HEK293T (cell line): ENCODE measurements around the gene CLEC4F.

Experiments
- ARNT ChIP-seq: fragments of 450-650 bp; IDR thresholded peaks from 2 replicates; pipeline ENCODE4 v1.6.1; 2017; ENCODE audit warnings: mild to moderate bottlenecking
- FOXA1 ChIP-seq: fragments of 450-650 bp; IDR thresholded peaks from 2 replicates; pipeline ENCODE4 v1.6.1; 2016; ENCODE audit warnings: mild to moderate bottlenecking
- L3MBTL2 ChIP-seq: fragments of 450-650 bp; conservative IDR thresholded peaks from 2 replicates; pipeline ENCODE4 v1.6.1; 2016; ENCODE audit warnings: mild to moderate bottlenecking
- SP1 ChIP-seq: fragments of 450-650 bp; IDR thresholded peaks from 2 replicates; pipeline ENCODE4 v1.6.1; 2017

DNA sequence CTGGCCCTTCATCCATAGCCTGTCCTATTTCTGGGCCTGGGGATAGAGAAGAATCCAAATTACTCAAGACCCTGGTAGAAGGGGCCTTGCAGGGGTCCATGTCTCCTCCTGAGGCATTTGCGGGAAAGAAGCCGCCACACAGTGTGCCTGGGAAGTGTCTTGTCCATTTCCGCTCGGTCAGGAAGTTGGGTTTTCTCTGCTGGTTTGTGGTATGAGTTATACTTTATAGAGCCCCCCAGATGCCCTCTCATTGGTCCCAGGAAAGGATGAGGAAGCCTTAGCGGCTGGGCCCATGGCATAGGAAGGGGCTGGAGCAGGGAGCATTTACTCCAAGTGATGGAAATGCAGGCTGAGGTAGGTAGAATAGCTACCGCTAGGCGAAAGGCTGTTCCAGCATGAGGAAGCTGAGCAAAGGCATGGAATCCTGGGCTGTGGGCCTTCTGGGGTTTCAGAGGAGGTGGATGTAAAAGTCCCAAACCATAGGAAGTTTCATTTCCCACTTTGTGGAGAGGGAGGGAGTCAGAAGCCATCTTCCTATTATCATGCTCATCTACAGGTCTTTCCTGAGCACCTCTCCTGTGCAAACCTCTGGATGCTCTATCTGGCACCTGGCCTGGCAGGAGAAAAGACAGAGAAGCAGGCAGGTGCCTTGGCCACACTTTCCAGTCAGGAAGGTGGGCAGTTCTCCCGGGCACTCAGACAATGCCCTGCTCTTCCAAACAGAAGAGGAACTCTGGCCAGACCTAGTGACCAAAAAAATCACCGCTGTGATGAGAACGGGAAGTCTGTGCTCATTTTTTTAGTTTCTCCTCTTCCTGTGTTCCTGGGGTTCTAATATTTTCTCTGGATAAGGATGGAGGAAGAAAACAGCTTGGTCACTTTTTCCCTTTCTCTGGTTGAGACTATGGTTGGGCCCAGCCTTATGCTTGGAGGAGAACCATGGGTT lies 17.9 kb upstream of the CLEC4F start:
- TF ChIP-seq ARNT (no peak), SP1 (no peak), L3MBTL2 (no peak), FOXA1 (no peak)
